K562 (cell line): ENCODE measurements around the gene OBP2A.

Experiments
- FOXK2 ChIP-seq, 2 experiments: fragments of 450-650 bp; IDR thresholded peaks in 1 of 2; conservative IDR thresholded peaks in 1 of 2; 2 replicates each; pipeline ENCODE4 v1.6.1; 2016; ENCODE audit warnings: low read depth in 2 of 2, mild to moderate bottlenecking in 1 of 2
- ILF3 ChIP-seq: fragments of 450-650 bp; IDR thresholded peaks from 2 replicates; pipeline ENCODE4 v1.6.1; 2018; ENCODE audit warnings: antibody characterized with exemption, mild to moderate bottlenecking, moderate library complexity, borderline replicate concordance
- POLR2A ChIP-seq: fragments of 450-650 bp; conservative IDR thresholded peaks from 2 replicates; pipeline ENCODE4 v1.6.1; 2016
- RFX5 ChIP-seq: IDR thresholded peaks from 2 replicates; pipeline ENCODE4 v1.6.1; 2011; ENCODE audit warnings: low read depth, mild to moderate bottlenecking, improper control_type of control experiment, low read length
- ZNF507 ChIP-seq: conservative IDR thresholded peaks from 2 replicates; pipeline ENCODE4 v1.6.1; 2017; ENCODE audit warnings: missing genetic modification characterization, missing compliant biosample characterization
- TF ChIP-seq, protein P1 (sequence below), 3 experiments: IDR thresholded peaks in 2 of 3; conservative IDR thresholded peaks in 1 of 3; 2 replicates each; pipeline ENCODE4 v1.5.1; 2011 to 2012; ENCODE audit warnings: low read length in 3 of 3, mild to moderate bottlenecking in 3 of 3, control low read depth in 2 of 3, improper control_type of control experiment in 1 of 3, inconsistent platforms in 1 of 3, low read depth in 1 of 3, mixed read lengths in 1 of 3, moderate library complexity in 1 of 3; ENCODE audit not compliant: insufficient read depth in 2 of 3
- TF ChIP-seq, protein P2 (sequence below): fragments of 250-450 bp; sonication (Bioruptor Pico); IDR thresholded peaks from 2 replicates; pipeline ENCODE4 v1.8.0; 2021; ENCODE audit warnings: mild to moderate bottlenecking, moderate library complexity
- TF ChIP-seq, protein P3 (sequence below): sonication (generic); formaldehyde crosslinking; IDR thresholded peaks from 2 replicates; pipeline ENCODE4 v1.8.1; 2022; ENCODE audit warnings: missing genetic modification reagents
- TF ChIP-seq, protein P4 (sequence below): fragments of 250-450 bp; sonication (Bioruptor Pico); IDR thresholded peaks from 2 replicates; pipeline ENCODE4 v1.5.0; 2022; ENCODE audit warnings: mild to moderate bottlenecking

DNA sequence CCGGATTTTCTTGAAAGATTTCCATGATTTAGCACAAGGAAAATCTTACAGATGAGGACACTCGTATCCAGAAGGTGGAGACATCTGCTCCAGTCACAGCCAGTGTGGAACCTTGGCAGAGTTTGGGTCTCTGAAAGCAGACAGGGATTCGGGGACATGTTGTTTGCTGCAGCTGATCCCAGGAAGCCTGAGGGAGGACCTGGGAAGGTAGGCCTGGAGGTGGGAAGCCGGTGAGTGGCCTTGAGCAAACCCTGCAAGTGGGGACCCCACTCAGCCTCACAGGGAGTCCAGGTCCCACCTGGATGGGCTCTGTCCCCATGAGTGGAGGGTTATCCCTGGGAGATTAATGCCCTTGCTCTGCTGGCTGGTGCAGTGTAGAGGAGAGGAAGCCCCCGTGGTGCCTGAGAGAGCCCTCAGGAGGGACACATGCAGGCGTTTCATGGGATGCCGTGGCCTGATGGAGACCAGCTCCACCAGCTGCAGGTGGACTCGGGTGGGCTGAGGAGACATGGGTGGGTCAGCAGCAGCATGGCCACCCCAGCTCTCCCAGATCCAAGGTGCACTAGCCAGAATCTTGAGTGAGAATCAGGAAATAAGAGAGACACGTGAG is 37.6 kb upstream of the OBP2A start:
- TF ChIP-seq, protein P1, sequence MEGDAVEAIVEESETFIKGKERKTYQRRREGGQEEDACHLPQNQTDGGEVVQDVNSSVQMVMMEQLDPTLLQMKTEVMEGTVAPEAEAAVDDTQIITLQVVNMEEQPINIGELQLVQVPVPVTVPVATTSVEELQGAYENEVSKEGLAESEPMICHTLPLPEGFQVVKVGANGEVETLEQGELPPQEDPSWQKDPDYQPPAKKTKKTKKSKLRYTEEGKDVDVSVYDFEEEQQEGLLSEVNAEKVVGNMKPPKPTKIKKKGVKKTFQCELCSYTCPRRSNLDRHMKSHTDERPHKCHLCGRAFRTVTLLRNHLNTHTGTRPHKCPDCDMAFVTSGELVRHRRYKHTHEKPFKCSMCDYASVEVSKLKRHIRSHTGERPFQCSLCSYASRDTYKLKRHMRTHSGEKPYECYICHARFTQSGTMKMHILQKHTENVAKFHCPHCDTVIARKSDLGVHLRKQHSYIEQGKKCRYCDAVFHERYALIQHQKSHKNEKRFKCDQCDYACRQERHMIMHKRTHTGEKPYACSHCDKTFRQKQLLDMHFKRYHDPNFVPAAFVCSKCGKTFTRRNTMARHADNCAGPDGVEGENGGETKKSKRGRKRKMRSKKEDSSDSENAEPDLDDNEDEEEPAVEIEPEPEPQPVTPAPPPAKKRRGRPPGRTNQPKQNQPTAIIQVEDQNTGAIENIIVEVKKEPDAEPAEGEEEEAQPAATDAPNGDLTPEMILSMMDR (IDR thresholded peaks at IDR 0.05 in 2 of 3, conservative IDR thresholded peaks at IDR 0.05 in 1 of 3; ENCODE audit: insufficient read depth in 2 of 3, low read depth in 1 of 3, low read length in 3 of 3) = no peak
- TF ChIP-seq ZNF507 (tag) (no peak), POLR2A (no peak), ILF3 (no peak), RFX5 (no peak), FOXK2 (conservative IDR thresholded peaks at IDR 0.05 in 1 of 2, IDR thresholded peaks at IDR 0.05 in 1 of 2; ENCODE audit: low read depth in 2 of 2) (no peak)
- TF ChIP-seq, protein P2, sequence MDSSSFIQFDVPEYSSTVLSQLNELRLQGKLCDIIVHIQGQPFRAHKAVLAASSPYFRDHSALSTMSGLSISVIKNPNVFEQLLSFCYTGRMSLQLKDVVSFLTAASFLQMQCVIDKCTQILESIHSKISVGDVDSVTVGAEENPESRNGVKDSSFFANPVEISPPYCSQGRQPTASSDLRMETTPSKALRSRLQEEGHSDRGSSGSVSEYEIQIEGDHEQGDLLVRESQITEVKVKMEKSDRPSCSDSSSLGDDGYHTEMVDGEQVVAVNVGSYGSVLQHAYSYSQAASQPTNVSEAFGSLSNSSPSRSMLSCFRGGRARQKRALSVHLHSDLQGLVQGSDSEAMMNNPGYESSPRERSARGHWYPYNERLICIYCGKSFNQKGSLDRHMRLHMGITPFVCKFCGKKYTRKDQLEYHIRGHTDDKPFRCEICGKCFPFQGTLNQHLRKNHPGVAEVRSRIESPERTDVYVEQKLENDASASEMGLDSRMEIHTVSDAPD = no peak
- TF ChIP-seq, protein P3, sequence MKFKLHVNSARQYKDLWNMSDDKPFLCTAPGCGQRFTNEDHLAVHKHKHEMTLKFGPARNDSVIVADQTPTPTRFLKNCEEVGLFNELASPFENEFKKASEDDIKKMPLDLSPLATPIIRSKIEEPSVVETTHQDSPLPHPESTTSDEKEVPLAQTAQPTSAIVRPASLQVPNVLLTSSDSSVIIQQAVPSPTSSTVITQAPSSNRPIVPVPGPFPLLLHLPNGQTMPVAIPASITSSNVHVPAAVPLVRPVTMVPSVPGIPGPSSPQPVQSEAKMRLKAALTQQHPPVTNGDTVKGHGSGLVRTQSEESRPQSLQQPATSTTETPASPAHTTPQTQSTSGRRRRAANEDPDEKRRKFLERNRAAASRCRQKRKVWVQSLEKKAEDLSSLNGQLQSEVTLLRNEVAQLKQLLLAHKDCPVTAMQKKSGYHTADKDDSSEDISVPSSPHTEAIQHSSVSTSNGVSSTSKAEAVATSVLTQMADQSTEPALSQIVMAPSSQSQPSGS (CRISPR knock-in tag) = no peak
- TF ChIP-seq, protein P4, sequence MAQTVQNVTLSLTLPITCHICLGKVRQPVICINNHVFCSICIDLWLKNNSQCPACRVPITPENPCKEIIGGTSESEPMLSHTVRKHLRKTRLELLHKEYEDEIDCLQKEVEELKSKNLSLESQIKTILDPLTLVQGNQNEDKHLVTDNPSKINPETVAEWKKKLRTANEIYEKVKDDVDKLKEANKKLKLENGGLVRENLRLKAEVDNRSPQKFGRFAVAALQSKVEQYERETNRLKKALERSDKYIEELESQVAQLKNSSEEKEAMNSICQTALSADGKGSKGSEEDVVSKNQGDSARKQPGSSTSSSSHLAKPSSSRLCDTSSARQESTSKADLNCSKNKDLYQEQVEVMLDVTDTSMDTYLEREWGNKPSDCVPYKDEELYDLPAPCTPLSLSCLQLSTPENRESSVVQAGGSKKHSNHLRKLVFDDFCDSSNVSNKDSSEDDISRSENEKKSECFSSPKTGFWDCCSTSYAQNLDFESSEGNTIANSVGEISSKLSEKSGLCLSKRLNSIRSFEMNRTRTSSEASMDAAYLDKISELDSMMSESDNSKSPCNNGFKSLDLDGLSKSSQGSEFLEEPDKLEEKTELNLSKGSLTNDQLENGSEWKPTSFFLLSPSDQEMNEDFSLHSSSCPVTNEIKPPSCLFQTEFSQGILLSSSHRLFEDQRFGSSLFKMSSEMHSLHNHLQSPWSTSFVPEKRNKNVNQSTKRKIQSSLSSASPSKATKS (CRISPR knock-in tag) = no peak
